Measurements from ENCODE around the gene PRKAA1.
"Not testable (repeated sequence)": the region's sequence is repeated elsewhere in the genome, so short reads cannot be mapped to it uniquely, and the experiment has no call there.

The PRKAA1 gene

GRCh38 chr5:40720069-40720468, 78.1 kb downstream of the PRKAA1 start:
- DNase-seq: no peak

- DNase-seq: no peak
These were observed 80.9 kb downstream of the PRKAA1 start for GRCh38 chr5:40717281-40717680.

GRCh38 chr5:40716590-40716989, 81.6 kb downstream of the PRKAA1 start:
- no peak for DNase-seq

- peak in 1 of 2 experiments; percentile 20 for DNase-seq
These were observed 82.2 kb downstream of the PRKAA1 start for GRCh38 chr5:40716000-40716399.

GRCh38 chr5:40714001-40714400, 84.2 kb downstream of the PRKAA1 start:
- no peak for DNase-seq

GRCh38 chr5:40710575-40710974, 87.6 kb downstream of the PRKAA1 start:
- not testable (repeated sequence) for DNase-seq
